HEK293T (cell line): ENCODE data around the gene DDX10.

Experiments
- BHLHE40 ChIP-seq: fragments of 450-650 bp; IDR thresholded peaks from 2 replicates; pipeline ENCODE4 v1.6.1; 2016; ENCODE audit warnings: mild to moderate bottlenecking, moderate library complexity, borderline replicate concordance
- FOXM1 ChIP-seq: fragments of 450-650 bp; IDR thresholded peaks from 2 replicates; pipeline ENCODE4 v1.6.1; 2017; ENCODE audit warnings: mild to moderate bottlenecking, borderline replicate concordance
- LEF1 ChIP-seq: fragments of 450-650 bp; IDR thresholded peaks from 2 replicates; pipeline ENCODE4 v1.6.1; 2017; ENCODE audit warnings: mild to moderate bottlenecking, borderline replicate concordance
- PKNOX1 ChIP-seq: fragments of 450-650 bp; IDR thresholded peaks from 2 replicates; pipeline ENCODE4 v1.6.1; 2016
- SP1 ChIP-seq: fragments of 450-650 bp; IDR thresholded peaks from 2 replicates; pipeline ENCODE4 v1.6.1; 2017
- SUZ12 ChIP-seq: fragments of 450-650 bp; IDR thresholded peaks from 2 replicates; pipeline ENCODE4 v1.6.1; 2016; ENCODE audit warnings: mild to moderate bottlenecking

GRCh38 chr11:108826136-108826535 is 161.3 kb downstream of the DDX10 start:
- TF ChIP-seq PKNOX1, result no peak
- no peak for TF ChIP-seq SP1
- no peak for TF ChIP-seq LEF1
- no peak for TF ChIP-seq FOXM1
- TF ChIP-seq SUZ12, result no peak
- TF ChIP-seq BHLHE40, result no peak
